Activated CD8-positive, alpha-beta memory T cell treated with anti-CD3 and anti-CD28 coated beads, Interleukin-2, amount 50 U/mL, for 48 hours (primary cell): Measurements from ENCODE around the gene ZNF337.
"Not testable (repeated sequence)": the region's sequence is repeated elsewhere in the genome, so short reads cannot be mapped to it uniquely, and the experiment has no call there.

Source experiments
- DNase-seq: peaks from one replicate; pipeline ENCODE4 v3.0.0-alpha.2; 2020

ZNF337 gene

GRCh38 chr20:25690427-25690826 is 6.2 kb downstream of the ZNF337 start:
- no peak for DNase-seq

- no peak for DNase-seq
Measured at GRCh38 chr20:25686081-25687067, 10.3 kb downstream of the ZNF337 start.

GRCh38 chr20:25685276-25686080 is 11.2 kb downstream of the ZNF337 start:
- DNase-seq: no peak

GRCh38 chr20:25683826-25684225 is 12.8 kb downstream of the ZNF337 start:
- not testable (repeated sequence) for DNase-seq

GRCh38 chr20:25683050-25683449 is 13.6 kb downstream of the ZNF337 start:
- DNase-seq: no peak

GRCh38 chr20:25676164-25676809 is 20.4 kb downstream of the ZNF337 start:
- DNase-seq: no peak

GRCh38 chr20:25675161-25675560 is 21.5 kb downstream of the ZNF337 start:
- DNase-seq: no peak

GRCh38 chr20:25672659-25673235 is 23.9 kb downstream of the ZNF337 start:
- no peak for DNase-seq

- no peak for DNase-seq
Measured at GRCh38 chr20:25669826-25670422, 26.7 kb downstream of the ZNF337 start.

GRCh38 chr20:25668446-25668845 is 28.2 kb downstream of the ZNF337 start:
- no peak for DNase-seq

- DNase-seq: no peak
Measured at GRCh38 chr20:25659999-25660398, 36.7 kb downstream of the ZNF337 start.

GRCh38 chr20:25654487-25654886 is 42.2 kb downstream of the ZNF337 start:
- DNase-seq: no peak

- not testable (repeated sequence) for DNase-seq
Measured at GRCh38 chr20:25652866-25653265, 43.8 kb downstream of the ZNF337 start.

GRCh38 chr20:25644814-25645213 is 51.8 kb downstream of the ZNF337 start:
- no peak for DNase-seq

- DNase-seq: no peak
Measured at GRCh38 chr20:25643716-25644115, 52.9 kb downstream of the ZNF337 start.

- DNase-seq: no peak
Measured at GRCh38 chr20:25637247-25637646, 59.4 kb downstream of the ZNF337 start.

GRCh38 chr20:25632940-25633790 is 63.5 kb downstream of the ZNF337 start:
- no peak for DNase-seq

- DNase-seq: not testable (repeated sequence)
Measured at GRCh38 chr20:25630615-25631014, 66.0 kb downstream of the ZNF337 start.

- DNase-seq: no peak
Measured at GRCh38 chr20:25629816-25630499, 66.7 kb downstream of the ZNF337 start.

GRCh38 chr20:25626779-25627178 is 69.9 kb downstream of the ZNF337 start:
- no peak for DNase-seq

- DNase-seq: no peak
Measured at GRCh38 chr20:25624500-25624939, 72.1 kb downstream of the ZNF337 start.
